ENCODE results near the gene LPAR1.

Gene LPAR1

DNA sequence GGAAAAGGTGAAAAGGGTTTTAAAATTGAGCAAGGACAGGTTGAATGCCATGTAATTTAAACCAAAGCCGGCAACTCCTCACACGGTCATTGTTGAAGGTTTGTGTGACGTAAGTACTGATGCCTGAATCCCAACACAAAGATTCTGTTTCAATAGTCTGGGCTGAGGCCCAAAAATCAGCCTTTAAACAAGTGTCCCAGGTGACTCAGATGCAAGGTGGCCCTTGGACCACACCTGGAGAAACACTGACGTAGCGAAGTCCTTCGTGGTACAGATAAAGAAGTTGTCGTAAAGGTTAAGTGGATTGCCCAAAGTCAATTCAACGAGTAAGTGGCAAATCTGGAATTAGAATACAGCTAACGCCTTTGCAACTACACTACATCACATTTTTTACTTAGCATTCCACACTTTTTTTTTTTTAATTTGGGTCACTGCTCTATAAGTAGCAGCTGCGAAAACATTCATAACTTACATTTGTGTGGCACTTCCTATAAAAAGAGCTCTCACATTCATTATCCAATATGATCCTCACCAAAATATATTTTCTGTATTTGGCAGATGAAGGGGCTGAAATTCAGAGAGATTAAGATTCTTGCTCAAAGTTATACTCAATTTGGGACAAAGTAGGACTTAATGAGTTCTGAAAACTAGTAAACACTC is 111.3 kb downstream of the LPAR1 start:
- TF ChIP-seq, protein P1, sequence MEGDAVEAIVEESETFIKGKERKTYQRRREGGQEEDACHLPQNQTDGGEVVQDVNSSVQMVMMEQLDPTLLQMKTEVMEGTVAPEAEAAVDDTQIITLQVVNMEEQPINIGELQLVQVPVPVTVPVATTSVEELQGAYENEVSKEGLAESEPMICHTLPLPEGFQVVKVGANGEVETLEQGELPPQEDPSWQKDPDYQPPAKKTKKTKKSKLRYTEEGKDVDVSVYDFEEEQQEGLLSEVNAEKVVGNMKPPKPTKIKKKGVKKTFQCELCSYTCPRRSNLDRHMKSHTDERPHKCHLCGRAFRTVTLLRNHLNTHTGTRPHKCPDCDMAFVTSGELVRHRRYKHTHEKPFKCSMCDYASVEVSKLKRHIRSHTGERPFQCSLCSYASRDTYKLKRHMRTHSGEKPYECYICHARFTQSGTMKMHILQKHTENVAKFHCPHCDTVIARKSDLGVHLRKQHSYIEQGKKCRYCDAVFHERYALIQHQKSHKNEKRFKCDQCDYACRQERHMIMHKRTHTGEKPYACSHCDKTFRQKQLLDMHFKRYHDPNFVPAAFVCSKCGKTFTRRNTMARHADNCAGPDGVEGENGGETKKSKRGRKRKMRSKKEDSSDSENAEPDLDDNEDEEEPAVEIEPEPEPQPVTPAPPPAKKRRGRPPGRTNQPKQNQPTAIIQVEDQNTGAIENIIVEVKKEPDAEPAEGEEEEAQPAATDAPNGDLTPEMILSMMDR (IDR thresholded peaks at IDR 0.05): no peak

DNA sequence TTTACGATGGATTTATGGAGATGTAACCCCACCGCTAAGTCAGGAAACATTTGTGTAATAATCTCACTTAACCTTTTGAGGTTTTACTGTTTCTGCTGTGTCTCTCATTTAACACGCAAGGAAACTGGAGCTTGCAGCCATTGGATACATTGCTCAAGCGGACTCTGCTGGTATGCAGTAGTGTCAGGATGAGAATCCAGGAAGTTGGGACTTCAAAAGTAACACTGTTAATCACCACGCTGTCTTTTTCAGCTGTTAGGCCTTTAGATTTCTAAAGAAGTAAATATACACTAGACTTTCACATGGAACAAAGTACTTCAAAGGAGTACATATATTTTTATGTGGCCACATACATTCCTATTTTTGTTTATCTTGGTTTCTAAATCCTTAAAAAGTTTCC is 114.7 kb downstream of the LPAR1 start:
- TF ChIP-seq, protein P1 (IDR thresholded peaks at IDR 0.05): no peak

DNA sequence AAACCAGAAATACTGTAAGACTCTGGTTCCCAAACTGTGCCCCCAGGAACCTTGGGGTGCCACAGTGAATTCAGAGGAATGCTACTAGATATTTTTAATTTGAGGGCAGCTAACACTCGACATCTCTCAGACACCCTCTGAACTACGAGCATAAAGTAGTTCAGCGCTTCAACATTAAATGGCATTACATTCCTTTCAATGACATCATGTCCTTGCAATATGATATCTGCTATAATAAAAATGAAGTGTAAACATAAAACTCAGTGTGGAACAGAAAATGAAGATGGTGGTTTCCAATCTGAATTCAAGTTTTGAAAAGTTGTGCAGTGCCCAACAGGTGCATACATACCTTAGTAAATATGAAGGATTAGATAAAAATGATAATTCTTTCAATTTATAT is 116.1 kb downstream of the LPAR1 start:
- TF ChIP-seq, protein P1 (IDR thresholded peaks at IDR 0.05): no peak

DNA sequence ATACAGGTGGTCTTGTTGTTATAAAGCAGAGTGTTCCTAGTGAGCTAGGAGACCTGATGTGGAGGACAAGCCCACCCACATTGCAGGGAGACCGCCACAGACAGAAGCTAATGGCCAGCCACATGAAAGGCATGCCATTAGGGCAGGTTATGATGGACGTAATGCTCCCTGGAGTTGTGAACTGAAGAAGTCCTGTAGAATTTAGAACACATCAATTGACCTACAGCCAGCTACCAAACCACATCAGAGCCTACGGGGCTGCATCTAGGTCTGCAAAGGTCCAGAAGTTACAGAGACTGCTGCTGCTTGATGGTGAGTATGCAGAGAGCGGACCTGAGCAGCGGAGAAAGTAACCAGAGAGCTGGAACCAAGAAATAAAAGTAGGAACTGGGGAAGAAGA is 116.6 kb downstream of the LPAR1 start:
- TF ChIP-seq, protein P1 (IDR thresholded peaks at IDR 0.05): no peak

DNA sequence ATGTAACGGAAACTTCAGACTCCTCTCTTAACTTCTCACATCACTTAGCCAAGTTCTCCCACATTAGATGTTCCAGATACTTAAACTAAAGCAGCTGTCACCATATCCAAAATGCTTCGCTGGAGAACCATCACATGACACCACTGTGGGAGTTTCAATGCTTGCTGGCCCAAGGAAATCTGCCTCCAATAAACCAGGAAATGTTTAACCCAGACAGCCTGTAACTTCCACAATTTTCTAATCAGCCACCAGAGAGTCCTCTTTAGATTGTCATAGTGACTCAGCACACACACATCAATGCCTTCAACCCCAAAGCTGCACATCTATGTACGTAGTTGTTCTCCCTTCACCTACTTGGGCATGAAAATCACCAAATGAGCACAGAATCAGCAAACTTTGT is 118.7 kb downstream of the LPAR1 start:
- TF ChIP-seq, protein P1 (IDR thresholded peaks at IDR 0.05): no peak

DNA sequence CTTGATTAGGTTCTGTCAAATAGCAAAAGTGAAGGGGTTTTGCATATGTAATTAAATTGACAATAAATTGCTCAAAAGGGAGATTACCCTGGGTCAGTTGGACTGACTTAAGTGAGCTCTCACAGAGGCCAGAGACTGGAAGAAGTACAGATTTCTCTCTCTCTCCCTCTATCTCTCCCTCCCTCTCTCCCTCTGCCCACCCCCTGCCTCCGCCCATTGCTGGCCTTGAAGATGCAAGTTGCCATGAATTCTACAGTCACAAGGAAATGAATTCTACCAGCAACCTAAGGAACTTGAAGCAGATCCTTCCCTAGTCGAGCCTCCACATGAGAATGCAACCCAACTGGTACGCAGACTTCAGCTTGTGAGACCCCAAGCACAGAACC is 119.2 kb downstream of the LPAR1 start:
- TF ChIP-seq, protein P1 (IDR thresholded peaks at IDR 0.05): no peak

DNA sequence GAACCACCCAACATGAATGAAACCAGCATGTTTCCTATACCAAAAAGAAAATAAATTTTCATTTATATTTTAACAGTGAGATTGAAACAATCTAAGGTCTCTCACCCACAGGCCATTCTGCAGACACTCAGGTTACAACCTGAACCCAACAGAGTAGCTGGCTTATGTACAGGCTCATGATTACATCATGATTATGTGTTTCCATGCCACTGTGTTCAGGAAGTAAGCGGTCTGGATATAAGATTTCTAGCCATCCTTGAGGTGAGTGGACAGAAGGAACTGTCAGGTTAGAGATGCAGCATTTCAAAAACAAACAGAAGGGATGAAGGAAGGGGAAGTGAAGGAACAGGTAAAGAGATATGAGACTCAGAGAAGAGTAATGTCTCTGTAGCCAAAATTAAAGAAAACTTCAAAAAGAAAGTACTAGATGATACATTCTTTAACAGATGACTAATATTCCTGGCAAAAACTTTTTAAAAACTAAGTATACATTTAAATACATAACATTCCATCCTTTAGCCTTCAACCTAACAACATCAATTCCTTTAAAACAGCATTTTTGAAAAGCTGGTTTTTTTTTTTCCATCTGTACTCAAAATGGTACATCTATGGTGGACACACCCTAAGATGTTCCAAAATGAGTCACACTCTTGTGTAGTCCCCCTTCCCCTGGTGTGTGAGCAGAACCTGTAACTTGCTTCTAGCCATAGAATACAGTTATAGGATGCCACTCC is 119.8 kb downstream of the LPAR1 start:
- TF ChIP-seq, protein P1 (IDR thresholded peaks at IDR 0.05): no peak

Measured in LNCAP (cell line).